ENCODE measurements around the gene TTLL10.

The TTLL10 gene

GRCh38 chr1:1236945-1237873 is 63.5 kb downstream of the TTLL10 start:
- no peak for DNase-seq (ENCODE audit: low read depth in 2 of 2)

GRCh38 chr1:1237874-1238701 is 64.4 kb downstream of the TTLL10 start:
- no peak for DNase-seq (ENCODE audit: low read depth in 2 of 2)

- DNase-seq (ENCODE audit: low read depth in 2 of 2): no peak
These were observed 65.1 kb downstream of the TTLL10 start for GRCh38 chr1:1238702-1239178.

- no peak for DNase-seq (ENCODE audit: low read depth in 2 of 2)
These were observed 65.5 kb downstream of the TTLL10 start for GRCh38 chr1:1239227-1239613.

- DNase-seq (ENCODE audit: low read depth in 2 of 2): no peak
These were observed 66.1 kb downstream of the TTLL10 start for GRCh38 chr1:1239614-1240347.

GRCh38 chr1:1240348-1240732 is 66.7 kb downstream of the TTLL10 start:
- DNase-seq (ENCODE audit: low read depth in 2 of 2): no peak

GRCh38 chr1:1240822-1241587 is 67.3 kb downstream of the TTLL10 start:
- no peak for DNase-seq (ENCODE audit: low read depth in 2 of 2)

- no peak for DNase-seq (ENCODE audit: low read depth in 2 of 2)
These were observed 68.0 kb downstream of the TTLL10 start for GRCh38 chr1:1241588-1242219.

- DNase-seq (ENCODE audit: low read depth in 2 of 2): no peak
These were observed 69.0 kb downstream of the TTLL10 start for GRCh38 chr1:1242461-1243265.

- no peak for DNase-seq (ENCODE audit: low read depth in 2 of 2)
These were observed 69.6 kb downstream of the TTLL10 start for GRCh38 chr1:1243266-1243660.

- DNase-seq (ENCODE audit: low read depth in 2 of 2): no peak
These were observed 70.1 kb downstream of the TTLL10 start for GRCh38 chr1:1243807-1244191.

- DNase-seq (ENCODE audit: low read depth in 2 of 2): no peak
These were observed 70.6 kb downstream of the TTLL10 start for GRCh38 chr1:1244192-1244811.

- DNase-seq (ENCODE audit: low read depth in 2 of 2): no peak
These were observed 71.6 kb downstream of the TTLL10 start for GRCh38 chr1:1245178-1245816.

- DNase-seq (ENCODE audit: low read depth in 2 of 2): no peak
These were observed 72.3 kb downstream of the TTLL10 start for GRCh38 chr1:1245817-1246576.

GRCh38 chr1:1246577-1247340 is 73.1 kb downstream of the TTLL10 start, which contains the start of gene C1QTNF12:
Gene C1QTNF12 (minus strand): TSS chr1:1246722. CDS start chr1:1246690, 32 bp downstream.
- DNase-seq (ENCODE audit: low read depth in 2 of 2): no peak

GRCh38 chr1:1247341-1247913 is 73.7 kb downstream of the TTLL10 start:
- no peak for DNase-seq (ENCODE audit: low read depth in 2 of 2)

All from activated CD8-positive, alpha-beta memory T cell treated with anti-CD3 and anti-CD28 coated beads for 4 hours (primary cell).